HG02759 (cell line): Measurements from ENCODE around the gene MRPL9.

ENCODE experiments used
- ATAC-seq: cut with Tn5 transposase; IDR thresholded peaks from one replicate; pipeline ENCODE4 v1.9.1; 2021; ENCODE audit warnings: mild to moderate bottlenecking, moderate library complexity; ENCODE audit not compliant: unreplicated experiment

Gene MRPL9

DNA sequence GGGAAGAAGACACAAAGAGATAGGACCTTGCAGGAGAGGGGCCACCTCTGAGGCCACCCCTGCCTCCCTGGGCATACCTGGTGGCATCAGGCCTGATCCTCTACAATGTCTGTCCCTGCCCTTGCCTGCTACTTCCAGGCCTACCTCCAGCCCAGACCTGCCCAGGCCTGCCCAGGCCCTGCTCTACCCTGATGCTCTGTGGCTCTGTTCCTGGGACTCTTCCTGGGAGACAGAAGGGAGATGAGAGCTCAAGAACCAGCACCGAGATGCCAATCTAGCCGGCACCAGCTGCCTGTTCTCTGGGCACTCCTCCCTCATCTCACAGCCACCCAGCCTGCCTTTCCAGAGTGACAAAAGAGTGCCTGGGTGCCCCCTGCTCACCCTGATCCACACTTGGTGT lies 49.4 kb downstream of the MRPL9 start:
- no peak for ATAC-seq

DNA sequence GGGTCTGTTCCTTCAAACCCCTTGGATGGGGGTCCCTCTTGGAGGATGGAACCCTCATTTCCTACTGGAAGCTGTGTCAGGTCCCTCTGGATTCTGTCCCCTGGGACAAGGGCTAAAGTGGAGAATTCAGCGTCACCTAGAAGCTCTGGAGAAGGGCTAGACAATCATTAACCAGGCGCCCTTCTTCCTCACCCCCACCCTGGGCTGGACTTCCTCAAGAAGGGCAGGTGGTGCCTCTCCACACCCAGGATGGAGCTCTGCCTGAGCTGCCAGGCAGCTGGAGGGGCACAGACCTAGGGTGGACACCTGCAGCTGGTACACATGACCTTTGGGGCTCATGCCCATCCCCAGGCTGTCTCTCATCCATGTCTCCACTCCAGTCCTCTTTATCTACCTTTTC lies 50.3 kb downstream of the MRPL9 start:
- ATAC-seq, result no peak

GRCh38 chr1:151711951-151712350 lies 51.3 kb downstream of the MRPL9 start:
- no peak for ATAC-seq

DNA sequence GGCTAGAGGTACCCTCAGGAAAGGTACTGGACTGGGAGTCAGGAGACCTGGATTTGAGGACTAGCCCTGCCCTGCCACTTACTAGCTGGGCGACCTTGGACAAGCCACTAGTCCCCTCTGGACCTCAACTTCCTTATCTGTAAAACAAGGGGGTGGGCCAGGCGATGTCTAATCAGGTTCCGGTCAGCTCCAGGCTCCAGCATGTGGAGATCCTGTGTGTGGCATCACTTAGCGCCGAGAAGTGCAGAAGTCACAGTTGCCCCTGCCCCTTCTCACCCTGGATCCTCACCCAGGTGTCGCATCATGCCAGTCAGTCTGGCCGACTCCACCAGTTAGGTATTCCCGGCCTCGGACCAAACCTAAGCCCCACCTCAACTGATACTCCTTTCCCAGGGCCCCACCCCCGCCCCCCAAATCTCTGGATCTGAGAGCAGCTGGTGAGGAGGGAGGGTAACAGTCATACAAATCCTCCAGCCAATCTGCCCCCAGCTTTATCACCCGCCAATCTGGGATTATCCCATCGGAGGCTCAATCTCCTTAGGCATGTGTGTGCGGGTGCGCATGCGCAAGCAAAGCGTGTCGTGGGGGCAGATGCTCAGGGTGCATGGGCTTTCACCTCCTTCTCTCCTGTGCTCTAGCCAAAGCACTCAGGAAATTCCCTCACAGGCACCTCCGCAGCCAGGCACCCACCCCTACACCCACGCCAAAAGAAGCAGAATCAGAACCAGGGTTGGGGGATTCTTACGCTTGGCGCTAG lies 52.1 kb downstream of the MRPL9 start:
- no peak for ATAC-seq

DNA sequence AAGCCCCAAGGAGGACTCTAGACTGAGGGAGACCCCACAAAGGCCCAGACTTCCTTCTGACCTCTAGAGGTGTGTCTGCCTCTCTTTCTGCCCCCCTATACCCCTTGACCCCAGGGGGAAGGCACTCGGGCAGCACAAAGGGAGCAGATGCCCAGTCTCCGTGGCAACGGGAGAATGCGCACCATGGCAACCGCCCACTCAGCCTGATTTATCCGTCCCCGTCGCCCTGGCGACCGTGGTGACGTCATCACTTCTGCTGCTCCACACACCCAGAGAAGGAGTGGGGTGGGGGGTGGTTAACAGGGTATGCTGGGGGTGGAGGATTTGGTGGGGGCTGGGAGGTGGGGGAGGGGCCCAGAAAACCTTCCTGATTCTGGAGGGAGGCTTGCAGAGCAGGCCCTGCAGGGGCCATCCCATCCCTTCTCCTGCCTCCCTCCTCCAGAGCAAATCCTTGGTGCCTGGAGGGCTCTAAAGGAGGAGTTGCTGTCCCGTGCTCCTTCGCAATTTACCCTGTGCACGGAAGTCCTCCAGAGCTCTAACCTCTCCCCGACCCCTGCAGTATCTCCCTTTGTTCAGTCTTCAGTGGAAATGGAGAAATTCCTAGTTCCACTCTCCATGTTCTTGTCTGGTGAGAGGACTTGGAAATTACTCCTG lies 53.0 kb downstream of the MRPL9 start:
- no peak for ATAC-seq
